Stomach (tissue), 9 donors: ENCODE results near the gene LIN28A. TPM values are rescaled to one million over a fixed set of nuclear protein-coding genes. Genes with fewer than 3 reads are reported as not detected.

Experiments used
- DNase-seq, 2 donors: peaks; one replicate each; pipeline versions ENCODE4 v3.0.0 to v3.0.0-alpha.2; 2013 to 2019
- H3K27ac ChIP-seq, 5 donors: fragments of 200-600 bp in 4 of 5; sonication (generic) in 4 of 5; one replicate each; pipeline ENCODE4 v1.5.1; 2013 to 2019; ENCODE audit warnings: mild to moderate bottlenecking in 1 of 5, moderate library complexity in 1 of 5
- H3K27me3 ChIP-seq, 3 donors: fragments of 200-600 bp; sonication (generic); one replicate each; pipeline ENCODE4 v1.5.1; 2017 to 2019; ENCODE audit warnings: mixed run types in 1 of 3
- H3K36me3 ChIP-seq, 4 donors: fragments of 200-600 bp; sonication (generic); 1 replicate in 3 of 4; 2 replicates in 1 of 4; pipeline ENCODE4 v1.5.1; 2016 to 2019
- H3K4me1 ChIP-seq, 4 donors: fragments of 200-600 bp; sonication (generic); one replicate each; pipeline ENCODE4 v1.5.1; 2016 to 2019
- H3K4me3 ChIP-seq, 4 donors: fragments of 200-600 bp; sonication (generic) in 3 of 4; one replicate each; pipeline ENCODE4 v1.5.1; 2016 to 2019; ENCODE audit warnings: mild to moderate bottlenecking in 1 of 4
- H3K9me3 ChIP-seq, 4 donors: fragments of 200-600 bp; sonication (generic); one replicate each; pipeline ENCODE4 v1.5.1; 2016 to 2019
- CTCF ChIP-seq, 7 experiments: fragments of 450-650 bp in 4 of 7; fragments of 200-600 bp in 3 of 7; sonication (generic) in 3 of 7; IDR thresholded peaks; one replicate each; pipeline ENCODE4 v1.5.1; 2016 to 2019; ENCODE audit warnings: antibody characterized with exemption in 7 of 7, control low read depth in 2 of 7, mild to moderate bottlenecking in 1 of 7
- EP300 ChIP-seq: sonication (generic); formaldehyde crosslinking; IDR thresholded peaks from one replicate; pipeline ENCODE4 v1.6.1; 2017; ENCODE audit warnings: antibody characterized with exemption
- POLR2A ChIP-seq, 4 donors: fragments of 450-650 bp; IDR thresholded peaks; one replicate each; pipeline ENCODE4 v1.6.1; 2016; ENCODE audit warnings: antibody characterized with exemption in 4 of 4, control low read depth in 2 of 4, mild to moderate bottlenecking in 1 of 4, moderate library complexity in 1 of 4
- POLR2AphosphoS5 ChIP-seq, 3 donors: sonication (generic); formaldehyde crosslinking; IDR thresholded peaks; one replicate each; pipeline ENCODE4 v1.6.1; 2016; ENCODE audit warnings: antibody characterized with exemption in 3 of 3
- WGBS, 5 donors: extraction: QIAGEN DNeasy Blood & Tissue Kit in 3 of 5; methylation state at CpG; one replicate each; pipeline versions ENCODE4 v1.1.5 to v1.1.7; 2013 to 2018; 5-methylcytosine and 5-hydroxymethylcytosine counted together
- intact Hi-C: fragments of 100-400 bp; cut with DNase I; formaldehyde crosslinking; loops from one replicate; pipeline ENCODE4 v1.15.1; 2023; ENCODE audit warnings: low total_unique reads
- polyA plus RNA-seq, 3 donors: library from polyadenylated mRNA; stranded (reverse); fragments of 200-250 nt; gene quantifications; one replicate each; pipeline ENCODE4 v1.2.3, GENCODE V29; 2013
- total RNA-seq, 5 donors: library from RNA; depleted of rRNA; stranded (reverse); fragments of >200 nt; gene quantifications; one replicate each; pipeline versions ENCODE4 v1.1.0 to v1.2.3, GENCODE V29; 2014 to 2016
- donor health status: healthy with polysubstance abuse.
- donor health status: Bipolar disorder and iron deficiency.
- donor health status: healthy.

The LIN28A gene
- total and polyA plus RNA-seq, 8 donors: not detected

- no peak for DNase-seq
- no peaks in the 10 kb centered on the region for H3K9me3 ChIP-seq
- TF ChIP-seq CTCF (IDR thresholded peaks at IDR 0.05) (no peak), POLR2A (IDR thresholded peaks at IDR 0.05) (no peak), EP300 (no peak)
- H3K27ac ChIP-seq: no peak overlapping the region
- intact Hi-C loops: no loop called here
- no peak overlapping the region for H3K4me3 ChIP-seq
- peaks cover 7 to 31% (median 28%) of the 10 kb centered on the region in 4 donors for H3K4me1 ChIP-seq
- peaks cover 0 to 4% (median 0%) of the 10 kb centered on the region in 3 donors for H3K27me3 ChIP-seq
- peaks cover 0 to 10% (median 4%) of the 10 kb centered on the region in 4 donors for H3K36me3 ChIP-seq
- 86 to 97% (median 90%) methylated on average over 2 of the region's 2 CpGs for WGBS, 5 donors
These were observed 19.1 kb downstream of the LIN28A start for GRCh38 chr1:26429721-26430120.

GRCh38 chr1:26431979-26432695 lies 21.5 kb downstream of the LIN28A start, which contains the start of gene DHDDS:
Gene DHDDS, plus strand, starts transcription at chr1:26432321. Its CDS starts 625 bp downstream, at chr1:26432946.
- H3K36me3 ChIP-seq: peaks cover 13 to 34% (median 28%) of the 10 kb centered on the region in 4 donors
- no peaks in the 10 kb centered on the region for H3K9me3 ChIP-seq
- WGBS, 5 donors: 0 to 1% (median 0%) methylated on average over 33 to 45 of the region's 45 CpGs
- H3K4me1 ChIP-seq: peaks cover 7 to 41% (median 33%) of the 10 kb centered on the region in 4 donors
- TF ChIP-seq EP300 (no peak), CTCF (IDR thresholded peaks at IDR 0.05) (peak in 1 of 7 experiments; percentile 16), POLR2AphosphoS5 (IDR thresholded peaks at IDR 0.05) (peak; percentile 94 to 99 (median 96)), POLR2A (IDR thresholded peaks at IDR 0.05) (peak in 2 of 4 donors; percentile 37 to 92)
- peak; percentile 99 to 100 for DNase-seq
- intact Hi-C loops: no loop called here
- H3K4me3 ChIP-seq: peak within 1 kb of the TSS; percentile 61 to 75 (median 70)
- H3K27me3 ChIP-seq: no peaks in the 10 kb centered on the region
- H3K27ac ChIP-seq: peak within 1 kb of the TSS; percentile 53 to 89 (median 80)

GRCh38 chr1:26432793-26433192 lies 22.2 kb downstream of the LIN28A start:
- DNase-seq: peak in 1 of 2 donors; percentile 21
- WGBS, 5 donors: 15 to 36% (median 26%) methylated on average over 3 of the region's 3 CpGs
- no peaks in the 10 kb centered on the region for H3K27me3 ChIP-seq
- intact Hi-C loops: no loop called here
- H3K27ac ChIP-seq: peak overlapping the region; percentile 46 to 89 (median 80)
- H3K36me3 ChIP-seq: peaks cover 16 to 41% (median 34%) of the 10 kb centered on the region in 4 donors
- no peaks in the 10 kb centered on the region for H3K9me3 ChIP-seq
- peak overlapping the region; percentile 61 to 75 (median 70) for H3K4me3 ChIP-seq
- no peak for TF ChIP-seq EP300
- peaks cover 7 to 41% (median 33%) of the 10 kb centered on the region in 4 donors for H3K4me1 ChIP-seq

- H3K4me1 ChIP-seq: peaks cover 7 to 41% (median 33%) of the 10 kb centered on the region in 4 donors
- H3K4me3 ChIP-seq: no peak overlapping the region
- H3K36me3 ChIP-seq: peaks cover 31 to 55% (median 49%) of the 10 kb centered on the region in 4 donors
- TF ChIP-seq POLR2AphosphoS5 (IDR thresholded peaks at IDR 0.05) (no peak), EP300 (no peak), CTCF (IDR thresholded peaks at IDR 0.05) (no peak), POLR2A (IDR thresholded peaks at IDR 0.05) (no peak)
- no peaks in the 10 kb centered on the region for H3K27me3 ChIP-seq
- H3K27ac ChIP-seq: no peak overlapping the region
- DNase-seq: no peak
- intact Hi-C loops: no loop called here
- H3K9me3 ChIP-seq: no peaks in the 10 kb centered on the region
These were observed 23.6 kb downstream of the LIN28A start for GRCh38 chr1:26434161-26434752.
